Kidney (tissue), 14 donors: Measurements from ENCODE around the gene CRB2. TPM values are rescaled to one million over a fixed set of nuclear protein-coding genes. Genes with fewer than 3 reads are reported as not detected.
A peak's percentile ranks its signal among the peaks of the same experiment; 100 is the strongest.

Experiments
- DNase-seq, 5 donors: peaks; one replicate each; pipeline ENCODE4 v3.0.0-alpha.2; 2013 to 2020
- FAIRE-seq: peaks from 2 replicates; lab custom pipeline; 2012; peaks lifted over from hg19 to GRCh38; lab: Jason Lieb, UNC
- H3K27ac ChIP-seq, 2 donors: one replicate each; pipeline ENCODE4 v1.7.0; 2013; ENCODE audit warnings: low read depth in 2 of 2, low read length in 2 of 2, inconsistent platforms in 1 of 2
- H3K27me3 ChIP-seq: one replicate; pipeline ENCODE4 v1.7.1; 2013; ENCODE audit warnings: low read length, inconsistent platforms; ENCODE audit not compliant: control insufficient read depth, insufficient read depth
- H3K36me3 ChIP-seq, 3 donors: one replicate each; pipeline versions ENCODE4 v1.7.0 to v1.7.1; 2013; ENCODE audit warnings: low read length in 3 of 3, control low read depth in 1 of 3, inconsistent platforms in 1 of 3; ENCODE audit not compliant: insufficient read depth in 3 of 3, control insufficient read depth in 2 of 3
- H3K4me1 ChIP-seq, 3 donors: one replicate each; pipeline versions ENCODE4 v1.7.0 to v1.7.1; 2013; ENCODE audit warnings: low read length in 3 of 3, inconsistent platforms in 1 of 3, low read depth in 1 of 3; ENCODE audit not compliant: control insufficient read depth in 2 of 3, insufficient read depth in 2 of 3
- H3K4me3 ChIP-seq, 3 donors: one replicate each; pipeline versions ENCODE4 v1.7.0 to v1.8.1; 2013; ENCODE audit warnings: low read length in 3 of 3, control low read depth in 1 of 3, inconsistent platforms in 1 of 3
- H3K9ac ChIP-seq, 3 donors: one replicate each; pipeline versions ENCODE4 v1.7.0 to v1.7.1; 2013; ENCODE audit warnings: low read length in 3 of 3, control low read depth in 1 of 3, inconsistent platforms in 1 of 3
- H3K9me3 ChIP-seq, 3 donors: one replicate each; pipeline versions ENCODE4 v1.7.0 to v1.7.1; 2013; ENCODE audit warnings: low read length in 3 of 3, control low read depth in 1 of 3, inconsistent platforms in 1 of 3; ENCODE audit not compliant: control insufficient read depth in 2 of 3, insufficient read depth in 1 of 3
- intact Hi-C: fragments of 100-400 bp; cut with DNase I; formaldehyde crosslinking; loops from one replicate; pipeline ENCODE4 v1.11.1; 2022
- polyA plus RNA-seq: library from polyadenylated mRNA; stranded (reverse); fragments of 350-450 nt; fragmentation: Illumina TruSeq; extraction: RNeasy Lipid Tissue Mini Kit (QIAGEN cat#74804); gene quantifications from one replicate; pipeline ENCODE4 v1.2.3, GENCODE V29; 2014; ENCODE audit warnings: low read depth, low replicate concordance; ENCODE audit not compliant: insufficient read depth
- total RNA-seq: library from RNA; stranded (reverse); fragmentation: NEBNext Ultra II Directional; extraction: Animal tissue kit (Norgen Biotek cat#: 25700); gene quantifications from one replicate; pipeline ENCODE4 v1.2.1, GENCODE V29; 2021
- TF ChIP-seq, protein P1 (sequence below): IDR thresholded peaks from 3 replicates; pipeline ENCODE4 v1.5.1; 2012; ENCODE audit warnings: mild to moderate bottlenecking, moderate library complexity, borderline replicate concordance; ENCODE audit not compliant: insufficient read depth; ENCODE audit errors: extremely low read depth
- donor health status: control.
- donor health status: control.
- donor health status: control.
- donor health status: control.
- donor health status: control.
- donor health status: DM: yes; HTN: yes; CAD: no.
- donor health status: Normal renal cell carcinoma (clear cell type).

CRB2 gene
- total and polyA plus RNA-seq, 2 donors from 2014 or later = 0.88 to 8.4 TPM

- Histone ChIP-seq H3K36me3 (no peaks in the 10 kb centered on the region), H3K9me3 (no peaks in the 10 kb centered on the region), H3K27me3 (no peaks in the 10 kb centered on the region), H3K4me3 (no peak overlapping the region), H3K4me1 (no peaks in the 10 kb centered on the region), H3K27ac (no peak overlapping the region), H3K9ac (no peak overlapping the region)
- no peak for DNase-seq
- TF ChIP-seq, protein P1, sequence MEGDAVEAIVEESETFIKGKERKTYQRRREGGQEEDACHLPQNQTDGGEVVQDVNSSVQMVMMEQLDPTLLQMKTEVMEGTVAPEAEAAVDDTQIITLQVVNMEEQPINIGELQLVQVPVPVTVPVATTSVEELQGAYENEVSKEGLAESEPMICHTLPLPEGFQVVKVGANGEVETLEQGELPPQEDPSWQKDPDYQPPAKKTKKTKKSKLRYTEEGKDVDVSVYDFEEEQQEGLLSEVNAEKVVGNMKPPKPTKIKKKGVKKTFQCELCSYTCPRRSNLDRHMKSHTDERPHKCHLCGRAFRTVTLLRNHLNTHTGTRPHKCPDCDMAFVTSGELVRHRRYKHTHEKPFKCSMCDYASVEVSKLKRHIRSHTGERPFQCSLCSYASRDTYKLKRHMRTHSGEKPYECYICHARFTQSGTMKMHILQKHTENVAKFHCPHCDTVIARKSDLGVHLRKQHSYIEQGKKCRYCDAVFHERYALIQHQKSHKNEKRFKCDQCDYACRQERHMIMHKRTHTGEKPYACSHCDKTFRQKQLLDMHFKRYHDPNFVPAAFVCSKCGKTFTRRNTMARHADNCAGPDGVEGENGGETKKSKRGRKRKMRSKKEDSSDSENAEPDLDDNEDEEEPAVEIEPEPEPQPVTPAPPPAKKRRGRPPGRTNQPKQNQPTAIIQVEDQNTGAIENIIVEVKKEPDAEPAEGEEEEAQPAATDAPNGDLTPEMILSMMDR = no peak
- FAIRE-seq = no peak
- intact Hi-C loops = no loop called here
Measured at GRCh38 chr9:123315635-123316034, 40.4 kb upstream of the CRB2 start.

- no peaks in the 10 kb centered on the region for H3K27me3 ChIP-seq
- H3K4me3 ChIP-seq = no peak overlapping the region
- no peak overlapping the region for H3K27ac ChIP-seq
- intact Hi-C loops = no loop called here
- H3K9me3 ChIP-seq = no peaks in the 10 kb centered on the region
- DNase-seq (peak in 1 of 5 donors; percentile 7), FAIRE-seq (no peak)
- no peaks in the 10 kb centered on the region for H3K36me3 ChIP-seq
- TF ChIP-seq, protein P1 = no peak
- H3K4me1 ChIP-seq = no peaks in the 10 kb centered on the region
- H3K9ac ChIP-seq = no peak overlapping the region
Measured at GRCh38 chr9:123316053-123316718, 39.8 kb upstream of the CRB2 start.

- FAIRE-seq = no peak
- TF ChIP-seq, protein P1 = no peak
- Histone ChIP-seq H3K27me3 (no peaks in the 10 kb centered on the region), H3K9ac (no peak overlapping the region), H3K4me3 (no peak overlapping the region), H3K27ac (no peak overlapping the region), H3K9me3 (no peaks in the 10 kb centered on the region), H3K36me3 (no peaks in the 10 kb centered on the region), H3K4me1 (no peaks in the 10 kb centered on the region)
- intact Hi-C loops = no loop called here
- DNase-seq = peak in 1 of 5 donors; percentile 53
Measured at GRCh38 chr9:123318202-123318601, 37.8 kb upstream of the CRB2 start.
